T-helper 2 cell treated with Interferon-gamma antibody and Interleukin-4, amounts not matched to agents 100 ng/mL and 5 ng/mL, for 36 hours (primary cell): Measurements from ENCODE around the gene HSPA1A. TPM values are rescaled to one million over a fixed set of nuclear protein-coding genes. Genes with fewer than 3 reads are reported as not detected.
"Not testable (repeated sequence)": the region's sequence is repeated elsewhere in the genome, so short reads cannot be mapped to it uniquely, and the experiment has no call there.

ENCODE experiments used
- intact Hi-C: fragments of 100-400 bp; cut with micrococcal nuclease; formaldehyde crosslinking; loops from one replicate; pipeline ENCODE4 v1.15.1; 2023
- total RNA-seq: library from RNA; stranded (reverse); gene quantifications from 2 replicates; pipeline ENCODE4 v1.2.3, GENCODE V29; 2022

HSPA1A gene
- total RNA-seq, 1 donor from 2014 or later: 120 TPM

GRCh38 chr6:31806470-31807272 lies 8.7 kb upstream of the HSPA1A start, which contains the start of gene LSM2:
LSM2 (minus strand) TSS chr6:31806966; CDS start chr6:31806757, 209 bp downstream.
- intact Hi-C loops: loop anchor here (1.0 kb wide), 2 partner anchors 11 to 21 kb away; partner anchors contain the start of genes HSPA1B and VARS1

- intact Hi-C loops: not testable (repeated sequence)
These were observed 6.7 kb upstream of the HSPA1A start for GRCh38 chr6:31808599-31808998.

- intact Hi-C loops: no loop called here
These were observed 3.7 kb upstream of the HSPA1A start for GRCh38 chr6:31811645-31812044.

GRCh38 chr6:31813465-31813849 lies 1.9 kb upstream of the HSPA1A start:
- intact Hi-C loops: no loop called here

GRCh38 chr6:31814677-31815024 lies 692 bp upstream of the HSPA1A start:
- intact Hi-C loops: loop anchor here (2.0 kb wide), 1 partner anchor 76 kb away; no protein-coding TSS in a partner anchor

GRCh38 chr6:31817133-31817928 lies 2.0 kb downstream of the HSPA1A start:
- intact Hi-C loops: not testable (repeated sequence)

- intact Hi-C loops: not testable (repeated sequence)
These were observed 2.7 kb downstream of the HSPA1A start for GRCh38 chr6:31817929-31818511.

- intact Hi-C loops: no loop called here
These were observed 4.5 kb downstream of the HSPA1A start for GRCh38 chr6:31819871-31820299.

- intact Hi-C loops: not testable (repeated sequence)
These were observed 5.1 kb downstream of the HSPA1A start for GRCh38 chr6:31820399-31820798.

- intact Hi-C loops: no loop called here
These were observed 6.1 kb downstream of the HSPA1A start for GRCh38 chr6:31821301-31822035.

GRCh38 chr6:31822036-31822821 lies 6.9 kb downstream of the HSPA1A start:
- intact Hi-C loops: no loop called here

GRCh38 chr6:31823592-31824196 lies 8.4 kb downstream of the HSPA1A start:
- intact Hi-C loops: not testable (repeated sequence)

GRCh38 chr6:31825553-31825952 lies 10.2 kb downstream of the HSPA1A start:
- intact Hi-C loops: no loop called here

- intact Hi-C loops: loop anchor here (1.0 to 2.0 kb wide), 6 partner anchors 21 to 280 kb away; partner anchors contain the start of genes ATP6V1G2, BAG6, LSM2 and NFKBIL1
These were observed 11.5 kb downstream of the HSPA1A start for GRCh38 chr6:31826793-31827285.

GRCh38 chr6:31827286-31828079 lies 12.1 kb downstream of the HSPA1A start, which contains the start of gene HSPA1B:
HSPA1B (plus strand) TSS chr6:31827738; CDS start chr6:31827951, 213 bp downstream.
- intact Hi-C loops: loop anchor here (1.0 to 2.0 kb wide), 6 partner anchors 21 to 281 kb away; partner anchors contain the start of genes ATP6V1G2, BAG6, LSM2 and NFKBIL1

- intact Hi-C loops: loop anchor here (2.0 to 10.0 kb wide), 3 partner anchors 101 to 335 kb away; partner anchors contain the start of genes DDAH2, LY6G5C and MICB
These were observed 14.4 kb downstream of the HSPA1A start for GRCh38 chr6:31829633-31830283.

GRCh38 chr6:31830886-31831335 lies 15.6 kb downstream of the HSPA1A start:
- intact Hi-C loops: loop anchor here (2.0 to 10.0 kb wide), 3 partner anchors 102 to 336 kb away; partner anchors contain the start of genes DDAH2, LY6G5C and MICB
